CD4-positive, alpha-beta T cell treated with Interleukin-1 beta for 1 hour (primary cell): ENCODE data around the gene LRRC19.

Source experiments
- DNase-seq, 2 donors: peaks; one replicate each; pipeline ENCODE4 v3.0.0-alpha.2; 2020 to 2022

LRRC19 gene, protein sequence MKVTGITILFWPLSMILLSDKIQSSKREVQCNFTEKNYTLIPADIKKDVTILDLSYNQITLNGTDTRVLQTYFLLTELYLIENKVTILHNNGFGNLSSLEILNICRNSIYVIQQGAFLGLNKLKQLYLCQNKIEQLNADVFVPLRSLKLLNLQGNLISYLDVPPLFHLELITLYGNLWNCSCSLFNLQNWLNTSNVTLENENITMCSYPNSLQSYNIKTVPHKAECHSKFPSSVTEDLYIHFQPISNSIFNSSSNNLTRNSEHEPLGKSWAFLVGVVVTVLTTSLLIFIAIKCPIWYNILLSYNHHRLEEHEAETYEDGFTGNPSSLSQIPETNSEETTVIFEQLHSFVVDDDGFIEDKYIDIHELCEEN

DNA sequence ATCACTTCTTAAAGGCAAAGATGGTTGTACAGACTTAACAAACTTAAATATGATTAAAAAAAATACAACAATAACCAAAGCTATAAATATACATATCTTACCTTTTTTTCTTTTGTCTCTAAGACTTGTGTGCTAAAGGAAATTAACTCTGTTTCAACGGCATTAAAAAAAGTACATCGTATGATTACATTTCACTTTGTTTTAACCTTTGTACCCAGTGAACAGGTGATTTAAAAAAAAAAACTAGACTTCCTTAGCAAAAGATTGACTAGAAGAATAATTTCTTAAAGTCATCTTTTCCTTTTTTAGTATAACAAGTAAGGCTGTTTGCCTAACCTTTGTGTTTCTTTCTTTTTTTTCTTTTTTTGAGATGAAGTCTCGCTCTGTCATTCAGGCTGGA is at the start of gene LRRC19:
Gene LRRC19, minus strand, starts transcription at position 182 of the 400 bp plus-strand sequence. CDS start 5,978 bp downstream, outside the sequence.
- no peak for DNase-seq

DNA sequence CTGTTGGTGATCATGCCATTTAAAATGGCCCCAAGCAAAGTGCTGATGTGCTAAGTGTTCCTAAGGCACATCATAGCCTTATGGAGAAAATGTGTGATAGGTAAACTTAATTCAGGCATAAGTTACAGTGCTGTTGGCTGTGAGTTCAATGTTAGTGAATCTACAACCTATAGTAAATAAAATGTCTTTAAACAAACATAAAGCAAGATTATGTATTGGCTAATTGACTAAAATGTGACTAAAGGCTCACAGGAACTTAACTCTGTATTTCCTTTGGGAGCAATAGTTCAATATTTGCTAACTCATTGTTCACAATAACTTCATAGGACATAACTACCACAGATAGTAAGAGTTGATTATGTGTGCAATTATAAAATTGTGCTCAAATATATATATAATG is 49.4 kb upstream of the LRRC19 start:
- no peak for DNase-seq

DNA sequence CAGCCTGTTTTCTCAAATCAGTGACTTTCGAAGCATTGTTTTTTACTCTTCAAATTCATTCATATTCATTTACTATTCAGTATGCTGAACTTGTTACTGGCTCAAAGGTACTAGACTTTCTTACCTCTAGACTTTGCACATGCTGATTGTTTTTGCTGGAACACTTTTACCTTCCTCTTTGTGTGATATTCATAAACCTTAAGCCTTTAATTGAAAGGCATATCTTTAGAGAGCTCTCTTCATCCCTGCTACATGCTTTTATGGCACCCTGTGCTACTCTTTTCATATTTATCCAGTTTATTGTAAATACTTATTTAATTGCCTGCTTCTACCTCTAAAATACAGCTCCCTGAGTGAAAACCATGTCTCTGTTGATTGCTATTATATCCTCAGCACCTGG is 48.7 kb upstream of the LRRC19 start:
- no peak for DNase-seq

DNA sequence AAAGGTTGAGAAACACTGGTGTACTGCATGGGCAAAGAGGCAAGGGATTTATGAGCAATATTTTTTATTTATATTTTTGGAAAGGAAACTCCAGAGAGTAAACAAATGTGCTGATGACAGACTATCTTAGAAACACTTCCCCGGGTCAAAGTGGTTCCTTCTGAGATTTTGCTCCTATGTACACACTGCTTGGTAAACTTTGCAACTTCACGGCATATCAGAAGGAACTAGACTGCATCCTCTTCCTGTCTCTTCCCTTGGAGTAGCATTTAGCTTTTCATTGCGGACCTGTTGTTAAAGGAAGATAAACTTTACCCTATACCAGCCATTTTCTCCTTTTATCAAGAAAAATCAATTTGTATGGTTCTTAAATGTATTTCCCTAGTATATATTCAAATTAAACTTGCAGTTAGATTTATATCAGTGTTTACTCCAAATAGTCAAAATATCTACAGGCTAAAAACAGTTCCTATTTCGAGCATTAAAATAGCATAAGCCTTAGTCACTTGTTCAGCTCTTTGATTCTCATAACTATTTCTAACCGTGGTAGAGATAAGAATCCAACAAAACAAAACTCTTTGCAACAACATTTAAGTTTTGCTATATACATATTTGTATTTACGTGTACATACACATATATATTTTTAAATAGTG is 48.0 kb upstream of the LRRC19 start:
- DNase-seq: no peak

DNA sequence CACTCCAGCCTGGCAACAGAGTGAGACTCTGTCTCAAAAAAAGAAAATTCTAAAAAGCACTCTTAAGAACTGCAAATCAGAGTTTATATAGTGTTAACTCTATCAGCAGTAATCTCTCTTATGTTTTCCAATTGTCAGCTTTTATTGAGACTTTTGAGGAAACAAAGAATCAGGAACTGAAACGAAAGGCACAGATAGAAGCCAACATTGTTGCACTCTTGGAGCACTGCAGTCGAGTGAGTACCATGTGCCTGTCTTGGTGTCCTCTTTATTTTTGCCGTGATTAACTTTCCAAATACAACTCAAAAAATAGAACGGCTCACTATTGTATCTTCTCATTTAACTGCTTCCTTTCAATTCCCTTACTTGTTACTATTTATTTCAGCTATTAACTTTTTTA is 41.7 kb upstream of the LRRC19 start:
- DNase-seq: no peak

DNA sequence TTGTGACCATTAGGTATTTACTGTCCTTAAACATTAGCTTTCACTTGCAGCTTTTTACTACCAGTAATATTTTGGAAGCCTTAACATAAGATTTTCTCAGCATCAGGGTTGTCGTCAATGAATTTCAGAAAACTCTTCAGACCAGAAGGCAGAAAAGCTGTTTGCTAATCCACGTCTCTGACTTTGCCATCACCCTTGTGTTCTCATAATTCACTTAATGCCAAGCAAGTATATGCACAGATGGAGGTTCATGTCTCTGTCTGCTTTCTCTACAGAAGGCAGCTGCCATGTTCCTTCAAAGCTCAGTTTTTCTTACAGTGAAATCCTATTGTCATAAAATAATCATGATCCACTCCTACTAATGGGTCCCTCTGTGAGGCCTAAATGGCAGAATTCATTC is 37.7 kb upstream of the LRRC19 start:
- DNase-seq: no peak

DNA sequence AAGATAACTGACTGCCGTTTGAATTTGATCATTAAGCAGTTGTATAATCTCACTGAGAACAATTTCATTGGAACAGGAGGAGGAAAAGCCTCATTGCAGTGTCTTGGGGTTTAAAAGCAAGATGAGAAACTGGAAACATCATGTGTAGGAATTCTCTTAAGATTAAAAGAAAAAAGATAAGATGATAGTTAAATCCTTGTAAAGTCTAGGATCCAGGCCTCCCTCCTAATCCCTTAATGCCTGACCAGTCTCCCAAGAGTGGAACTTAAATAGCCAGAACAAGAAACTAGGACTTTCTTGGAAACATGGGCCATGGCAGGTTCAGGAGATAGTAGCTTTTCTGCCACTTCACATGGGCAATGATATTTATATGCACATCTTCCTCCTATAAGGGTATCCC is 37.0 kb upstream of the LRRC19 start:
- DNase-seq: no peak

DNA sequence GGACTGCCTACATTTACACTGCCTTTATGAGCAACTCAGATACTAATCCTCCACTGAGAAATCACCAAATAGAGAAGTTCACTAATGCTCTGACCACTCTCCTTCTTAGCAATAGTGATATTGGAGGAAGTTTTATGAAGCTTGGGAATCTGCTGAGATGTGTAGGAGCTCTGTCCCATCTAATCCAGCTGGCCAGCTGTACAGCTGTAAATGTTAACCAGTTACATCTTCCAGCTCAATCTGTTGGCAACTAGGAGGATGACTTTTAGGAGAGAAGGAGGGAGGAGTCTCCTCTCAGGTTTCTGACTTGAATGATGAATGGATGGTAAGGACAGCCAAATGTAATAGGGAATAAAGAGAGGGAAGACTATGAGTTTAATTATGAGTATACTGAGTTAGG is 36.3 kb upstream of the LRRC19 start:
- DNase-seq: no peak

DNA sequence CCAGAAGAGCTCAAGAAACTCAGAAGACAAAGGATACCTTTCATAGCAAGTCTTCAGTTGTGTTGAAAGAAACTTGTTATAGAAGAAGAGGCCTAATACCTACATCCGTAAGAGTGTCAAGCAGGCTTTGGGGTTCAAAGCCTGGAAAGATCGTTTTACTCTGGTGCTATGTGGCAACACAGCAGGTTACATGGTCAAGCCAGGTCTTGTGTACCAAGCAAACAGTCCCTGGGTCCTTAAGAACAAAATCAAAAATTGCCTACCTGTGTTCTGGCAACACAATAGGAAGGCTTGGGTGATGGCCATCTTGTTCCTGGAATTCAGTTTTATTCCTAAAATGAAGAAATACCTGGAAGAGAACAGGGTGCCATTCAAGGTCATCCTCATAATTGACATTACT is 32.0 kb upstream of the LRRC19 start:
- DNase-seq: no peak

DNA sequence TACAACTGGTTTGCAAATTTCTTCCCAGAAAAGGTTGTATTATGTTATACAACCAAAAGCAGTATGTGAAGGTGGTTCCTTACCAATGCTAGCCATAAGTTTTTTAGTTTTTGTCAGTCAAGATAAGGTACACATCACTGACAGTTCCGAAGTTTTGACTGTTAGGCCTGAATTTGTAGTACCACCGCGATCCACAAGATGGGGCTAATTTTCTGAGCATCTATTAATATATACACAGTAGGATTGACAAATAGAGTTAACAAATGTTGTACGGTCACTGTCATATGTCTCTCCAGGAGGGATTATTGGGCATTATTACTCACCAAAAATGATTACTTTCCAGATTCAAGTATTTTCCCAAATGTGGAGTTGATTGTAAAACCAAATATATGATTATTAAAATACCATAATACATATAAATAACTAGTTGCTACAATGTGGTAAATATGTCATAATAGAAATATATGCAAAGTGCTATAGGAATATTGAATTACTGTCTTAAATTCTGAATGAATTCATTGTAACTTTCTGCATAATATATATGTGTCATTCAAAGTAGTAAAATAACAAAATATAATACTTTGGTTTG is 28.4 kb upstream of the LRRC19 start:
- DNase-seq: peak; percentile 13 to 36

DNA sequence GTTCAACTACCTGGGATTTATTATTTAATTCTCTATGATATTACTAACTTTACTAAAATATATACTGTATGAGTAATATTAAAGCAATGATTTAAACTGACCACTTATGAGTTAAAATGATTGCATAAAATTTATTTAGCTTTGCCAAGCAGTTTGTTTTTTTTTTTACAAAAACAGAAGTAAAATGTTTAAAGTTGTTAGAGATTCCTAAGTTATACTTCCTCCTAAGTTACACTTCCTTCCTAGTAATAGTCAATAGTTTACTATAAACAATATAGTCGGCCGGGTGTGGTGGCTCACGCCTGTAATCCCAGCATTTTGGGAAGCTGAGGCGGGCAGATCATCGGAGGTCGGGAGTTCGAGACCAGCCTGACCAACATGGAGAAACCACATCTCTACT is 23.7 kb upstream of the LRRC19 start:
- DNase-seq: no peak

DNA sequence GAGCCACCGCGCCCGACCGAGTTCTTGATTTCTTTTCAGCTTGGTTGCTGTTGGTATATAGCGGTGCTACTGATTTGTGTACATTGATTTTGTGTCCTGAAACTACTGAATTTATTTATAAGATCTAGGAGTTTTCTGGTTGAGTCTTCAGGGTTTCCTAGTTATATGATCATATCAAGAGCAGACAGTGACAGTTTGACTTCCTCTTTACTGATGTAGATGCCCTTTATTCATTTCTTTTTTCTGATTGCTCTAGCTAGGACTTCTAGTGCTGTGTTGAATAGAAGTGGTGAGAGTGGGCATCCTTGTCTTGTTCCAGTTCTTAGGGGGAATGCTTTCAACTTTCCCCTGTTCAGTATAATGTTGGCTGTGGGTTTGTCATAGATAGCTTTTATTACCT is 17.4 kb upstream of the LRRC19 start:
- no peak for DNase-seq

DNA sequence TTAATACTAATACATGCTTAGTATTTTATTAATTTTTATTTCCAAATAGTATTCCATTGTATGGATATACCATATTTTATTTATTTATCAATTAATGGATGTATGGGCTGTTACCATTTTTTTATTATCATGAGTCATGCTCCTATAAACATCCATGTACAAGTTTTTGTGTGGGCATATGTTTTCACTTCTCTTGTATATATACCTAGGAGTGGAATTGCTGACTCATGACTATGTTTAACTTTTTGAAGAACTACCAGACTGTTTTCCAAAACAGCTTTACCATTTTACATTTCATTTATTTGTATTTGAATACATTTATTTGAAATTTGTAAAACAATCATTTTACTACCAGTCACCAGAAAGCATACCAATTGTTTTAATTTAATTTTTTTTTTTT is 14.1 kb upstream of the LRRC19 start:
- no peak for DNase-seq

DNA sequence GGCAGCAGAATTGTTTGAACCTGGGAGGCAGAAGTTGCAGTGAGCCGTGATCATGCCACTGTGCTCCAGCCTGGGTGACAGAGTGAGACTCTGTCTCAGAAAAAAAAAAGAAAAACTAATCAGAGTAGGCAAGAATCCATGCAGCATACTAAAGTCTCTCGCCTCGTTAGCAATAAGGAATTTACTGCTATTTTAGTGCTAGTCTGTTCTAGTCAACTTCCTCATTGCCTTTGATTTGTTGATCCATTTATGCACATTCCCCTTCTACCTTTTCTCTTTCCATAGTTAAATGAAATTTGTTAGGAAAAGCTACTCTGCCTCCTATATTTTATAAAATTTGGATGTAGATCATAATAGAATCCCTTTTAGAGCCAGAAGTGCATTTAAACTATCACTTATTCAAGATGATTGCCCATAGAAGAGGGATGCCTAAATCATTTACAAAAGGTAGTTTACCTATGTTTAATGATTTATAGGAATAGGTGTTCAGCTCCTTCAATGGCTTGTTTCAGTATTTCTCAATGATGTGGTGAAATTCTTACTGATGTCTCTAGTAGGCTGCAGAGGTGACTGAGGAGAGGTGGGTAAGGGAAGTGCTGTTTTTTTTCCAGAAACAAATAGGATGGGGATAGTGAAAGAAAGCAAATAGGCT is 1.9 kb downstream of the LRRC19 start:
- no peak for DNase-seq

DNA sequence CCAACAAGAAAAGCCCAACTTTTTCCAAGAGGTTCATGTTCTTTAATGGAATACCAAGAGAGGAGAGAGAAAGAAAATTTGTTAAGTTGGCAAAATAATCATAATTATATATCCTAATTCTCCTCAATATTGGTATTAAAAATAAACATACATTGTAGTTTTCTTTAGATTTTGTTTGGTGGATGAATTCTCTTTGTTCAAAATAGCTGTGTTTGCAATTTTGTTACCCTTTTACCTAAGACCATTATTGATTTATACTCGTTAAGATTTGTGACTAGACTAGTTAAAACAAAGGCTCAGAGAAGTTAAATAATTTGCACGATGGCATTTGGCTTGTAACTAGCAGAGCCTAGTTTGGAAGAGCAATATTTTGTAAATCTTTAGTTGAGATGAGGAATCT is 9.7 kb downstream of the LRRC19 start:
- no peak for DNase-seq

DNA sequence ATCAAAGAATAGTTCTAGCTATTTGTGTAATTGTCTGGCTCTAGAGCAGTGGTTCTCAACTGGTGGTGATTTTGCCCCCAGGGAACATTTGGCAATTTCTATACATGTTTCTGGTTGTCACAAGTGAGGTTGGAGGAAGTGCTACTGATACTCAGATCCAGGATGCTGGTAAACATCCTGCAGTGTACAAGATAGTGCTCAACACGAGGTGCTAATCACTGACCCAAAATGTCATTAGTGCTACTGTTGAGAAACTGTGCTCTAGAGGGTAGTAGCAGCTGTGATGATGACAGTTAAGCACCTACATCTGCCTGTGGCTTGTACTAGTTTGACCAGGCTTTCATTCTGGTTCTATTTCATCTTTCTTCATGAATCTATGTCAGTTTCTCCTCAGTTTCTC is 22.1 kb downstream of the LRRC19 start:
- no peak for DNase-seq

DNA sequence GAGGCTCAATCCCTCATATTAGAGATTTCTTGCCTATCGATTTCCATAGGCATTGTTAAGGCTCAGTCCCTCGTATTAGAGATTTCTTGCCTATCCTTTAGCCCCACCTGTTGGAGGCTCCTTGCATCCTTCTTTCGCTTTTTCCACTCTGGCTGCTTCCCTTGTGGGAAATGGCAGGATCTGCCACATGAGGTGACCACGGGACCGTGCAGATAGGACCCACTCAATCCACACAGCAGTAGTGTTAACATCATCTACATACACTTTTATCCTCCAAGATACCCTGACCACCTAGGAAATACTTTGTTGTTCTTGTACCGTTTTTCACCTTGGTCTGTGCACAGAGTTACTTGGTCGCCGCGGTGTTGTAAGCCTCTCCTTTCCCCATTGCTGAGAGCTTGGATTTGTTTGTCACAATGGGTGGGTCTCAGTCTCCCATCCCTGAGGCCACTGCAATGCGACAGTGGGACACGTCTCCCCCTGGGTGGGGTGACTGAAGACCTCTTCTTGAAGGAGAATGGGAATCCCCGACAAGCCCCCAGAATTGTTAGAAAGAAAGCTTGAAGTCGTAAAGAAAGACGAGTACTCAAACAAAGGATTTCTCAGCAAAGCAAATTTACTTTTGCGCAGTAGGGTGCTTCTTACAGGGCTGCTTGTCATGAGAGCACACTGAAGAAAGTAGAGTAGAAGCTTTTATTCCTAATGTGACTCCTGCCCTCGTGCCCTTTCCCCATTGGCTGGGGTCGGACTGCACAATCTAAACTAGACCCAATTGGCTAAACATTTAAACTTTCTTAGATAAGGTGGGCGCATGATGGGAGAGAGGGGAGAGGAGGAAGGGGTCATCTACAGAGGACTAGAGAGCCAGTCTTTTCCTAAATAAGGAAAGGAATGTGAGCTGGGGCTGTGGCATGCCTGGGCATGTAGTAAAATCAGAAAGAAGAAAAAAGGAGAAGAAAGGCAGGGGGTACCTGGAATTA is 29.5 kb downstream of the LRRC19 start:
- DNase-seq: peak in 1 of 2 donors; percentile 28

DNA sequence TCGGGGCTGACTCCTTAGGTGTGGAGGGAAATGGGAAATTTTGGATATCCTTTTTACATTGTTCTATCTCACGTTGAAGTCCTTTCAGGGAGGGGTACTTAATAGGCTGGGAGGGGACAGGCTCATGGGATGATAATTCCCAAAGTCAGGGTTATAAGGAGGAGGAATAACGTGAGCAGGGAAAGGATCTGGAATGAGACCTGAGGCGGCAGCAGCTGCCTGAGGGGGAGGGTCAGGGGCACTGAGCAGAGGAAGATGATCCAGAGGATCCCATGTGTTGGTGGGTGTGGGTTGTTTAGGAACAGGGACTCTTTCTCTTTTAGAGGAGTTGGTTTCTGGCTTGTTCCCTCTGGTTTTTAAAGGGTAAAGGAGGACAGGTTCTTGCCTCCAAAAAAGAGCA is 30.5 kb downstream of the LRRC19 start:
- no peak for DNase-seq

DNA sequence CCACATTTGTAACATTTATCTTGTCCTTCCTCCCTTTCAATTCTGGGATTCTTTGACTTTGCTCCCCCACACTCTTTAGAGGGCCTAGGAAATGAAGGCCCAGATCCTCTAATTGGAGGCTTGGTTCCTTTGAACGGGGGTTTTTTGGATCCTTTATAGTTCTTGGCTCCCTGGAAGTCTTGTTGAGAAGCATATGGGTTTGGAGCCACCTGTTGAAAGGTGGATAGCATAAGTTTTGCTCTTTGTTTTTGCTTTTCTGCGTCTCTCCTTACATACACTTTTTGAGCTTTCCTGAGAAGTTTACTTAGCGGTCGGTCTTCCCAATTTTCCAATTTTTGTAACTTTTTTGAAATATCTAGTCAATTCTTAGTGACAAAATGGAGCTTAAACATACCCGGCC is 31.5 kb downstream of the LRRC19 start:
- no peak for DNase-seq

DNA sequence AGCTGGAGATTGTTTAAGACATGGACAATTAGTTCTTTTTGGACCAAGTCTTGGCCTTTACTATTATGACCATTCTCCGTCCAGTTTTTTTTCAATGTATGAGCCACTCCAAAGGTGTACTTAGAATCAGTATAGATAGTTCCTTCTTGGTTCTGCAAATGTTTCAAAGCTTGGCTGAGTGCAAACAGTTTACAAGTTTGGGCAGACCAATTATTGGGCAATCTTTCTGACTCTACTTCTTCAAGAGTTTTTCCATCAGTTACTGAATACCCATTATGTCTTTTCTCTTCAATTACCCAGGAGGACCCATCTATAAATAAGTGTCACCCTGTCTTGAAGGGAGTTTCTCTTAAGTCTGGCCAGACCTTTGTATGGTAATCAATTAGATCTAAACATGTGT is 33.8 kb downstream of the LRRC19 start:
- DNase-seq: no peak

DNA sequence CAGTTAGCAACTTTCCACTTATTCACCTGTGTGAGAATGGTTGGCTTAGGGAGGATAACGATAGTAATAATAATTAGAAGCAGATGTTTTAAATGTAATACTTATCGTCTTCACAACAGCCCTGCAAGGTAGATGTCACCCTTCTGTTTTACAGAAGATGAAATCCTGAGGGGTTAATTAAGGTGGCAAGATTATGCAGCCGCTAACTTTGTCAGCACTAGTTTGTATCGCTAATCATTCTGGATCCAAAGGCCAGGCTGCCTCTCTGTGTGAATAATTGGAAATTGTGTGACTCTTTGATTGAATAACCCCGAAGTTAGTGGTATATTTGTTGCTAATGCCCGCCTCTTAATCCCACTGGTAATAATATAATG is 48.6 kb downstream of the LRRC19 start:
- no peak for DNase-seq
